Testis (tissue), 2 donors: ENCODE results near the gene FAF1.

ENCODE experiments used
- POLR2A ChIP-seq: fragments of 450-650 bp; IDR thresholded peaks from one replicate; pipeline ENCODE4 v1.6.1; 2017; ENCODE audit warnings: antibody characterized with exemption, mild to moderate bottlenecking, moderate library complexity
- TF ChIP-seq, protein P1 (sequence below), 3 experiments: fragments of 450-650 bp in 2 of 3; fragments of 200-600 bp in 1 of 3; sonication (generic) in 1 of 3; IDR thresholded peaks; one replicate each; pipeline ENCODE4 v1.5.1; 2016 to 2019; ENCODE audit warnings: antibody characterized with exemption in 3 of 3, mild to moderate bottlenecking in 2 of 3, moderate library complexity in 1 of 3

DNA sequence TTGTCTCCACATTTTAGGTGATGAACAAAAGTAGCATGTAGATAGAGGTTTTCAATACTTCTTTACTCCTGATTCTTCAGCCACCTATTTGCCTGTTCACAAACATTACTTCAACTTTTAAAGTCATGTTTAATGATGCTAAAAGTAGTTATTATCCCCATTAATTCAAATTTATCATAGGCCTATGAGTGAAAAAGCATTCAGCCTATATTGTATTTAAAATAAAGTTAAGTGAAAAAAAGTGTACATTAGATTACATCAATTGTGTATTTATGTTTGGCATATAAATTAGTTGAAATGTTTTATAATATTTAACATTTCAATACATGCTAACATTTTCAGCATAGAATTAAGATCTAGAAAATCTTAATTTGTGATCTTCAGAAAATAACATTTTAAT, 20.4 kb upstream of the FAF1 start:
- TF ChIP-seq, protein P1, sequence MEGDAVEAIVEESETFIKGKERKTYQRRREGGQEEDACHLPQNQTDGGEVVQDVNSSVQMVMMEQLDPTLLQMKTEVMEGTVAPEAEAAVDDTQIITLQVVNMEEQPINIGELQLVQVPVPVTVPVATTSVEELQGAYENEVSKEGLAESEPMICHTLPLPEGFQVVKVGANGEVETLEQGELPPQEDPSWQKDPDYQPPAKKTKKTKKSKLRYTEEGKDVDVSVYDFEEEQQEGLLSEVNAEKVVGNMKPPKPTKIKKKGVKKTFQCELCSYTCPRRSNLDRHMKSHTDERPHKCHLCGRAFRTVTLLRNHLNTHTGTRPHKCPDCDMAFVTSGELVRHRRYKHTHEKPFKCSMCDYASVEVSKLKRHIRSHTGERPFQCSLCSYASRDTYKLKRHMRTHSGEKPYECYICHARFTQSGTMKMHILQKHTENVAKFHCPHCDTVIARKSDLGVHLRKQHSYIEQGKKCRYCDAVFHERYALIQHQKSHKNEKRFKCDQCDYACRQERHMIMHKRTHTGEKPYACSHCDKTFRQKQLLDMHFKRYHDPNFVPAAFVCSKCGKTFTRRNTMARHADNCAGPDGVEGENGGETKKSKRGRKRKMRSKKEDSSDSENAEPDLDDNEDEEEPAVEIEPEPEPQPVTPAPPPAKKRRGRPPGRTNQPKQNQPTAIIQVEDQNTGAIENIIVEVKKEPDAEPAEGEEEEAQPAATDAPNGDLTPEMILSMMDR (IDR thresholded peaks at IDR 0.05), result no peak
- TF ChIP-seq POLR2A, result no peak
